Measurements from ENCODE around the gene OR10S1. TPM values are rescaled to one million over a fixed set of nuclear protein-coding genes. Genes with fewer than 3 reads are reported as not detected.

The OR10S1 gene
- total RNA-seq, 1 experiment from 2014 or later: not detected

DNA sequence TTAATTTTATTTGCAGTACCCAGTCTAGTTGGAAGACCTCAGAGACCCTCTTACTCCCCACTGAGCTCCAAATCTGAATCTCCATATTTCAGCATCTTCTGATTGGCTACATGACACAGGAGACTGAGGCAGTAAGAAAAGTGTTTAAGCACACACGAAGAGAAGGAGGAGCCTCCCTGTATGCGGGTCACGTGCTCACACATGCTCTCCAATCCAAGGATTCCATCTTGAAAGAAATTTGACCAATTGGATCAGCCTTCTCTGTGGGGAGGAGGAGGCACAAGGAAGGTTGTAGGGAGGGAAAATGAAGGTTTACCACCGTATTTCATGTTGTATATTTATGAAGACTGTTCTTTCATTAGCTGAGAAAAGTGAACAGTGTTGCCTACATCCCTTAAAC, 35.2 kb downstream of the OR10S1 start:
- Histone ChIP-seq H2BK5ac (ENCODE audit: insufficient read length, low read length) (no peak overlapping the region), H3K9me3 (ENCODE audit: control insufficient read depth, low read depth, low read length) (no peaks in the 10 kb centered on the region), H3K4me1 (ENCODE audit: insufficient read depth, low read length) (no peaks in the 10 kb centered on the region), H4K20me1 (ENCODE audit: control insufficient read depth, insufficient read depth, insufficient read length) (no peaks in the 10 kb centered on the region), H3K4ac (ENCODE audit: low read depth, low read length) (no peak overlapping the region), H3K23ac (ENCODE audit: insufficient read length, low read depth, low read length) (no peak overlapping the region), H3K79me2 (ENCODE audit: insufficient read depth, low read length) (no peaks in the 10 kb centered on the region), H2BK120ac (ENCODE audit: low read depth, low read length, poor library complexity, severe bottlenecking) (no peak overlapping the region), H4K91ac (ENCODE audit: insufficient read length, low read depth, low read length) (no peak overlapping the region), H2BK15ac (ENCODE audit: low read depth, low read length) (no peak overlapping the region), H3K23me2 (ENCODE audit: insufficient read length, low read depth, low read length, poor library complexity, severe bottlenecking) (no peaks in the 10 kb centered on the region), H4K8ac (replicated peaks; ENCODE audit: insufficient read length, low read depth, low read length) (no peak overlapping the region), H4K5ac (ENCODE audit: insufficient read length, low read depth, low read length) (no peak overlapping the region), H2AFZ (ENCODE audit: low read length) (no peak overlapping the region), H3K14ac (ENCODE audit: insufficient read depth, low read length) (no peak overlapping the region), H3K79me1 (ENCODE audit: insufficient read depth, low read depth, low read length, poor library complexity, severe bottlenecking) (no peaks in the 10 kb centered on the region), H2AK5ac (ENCODE audit: insufficient read length, low read length) (no peak overlapping the region), H3T11ph (ENCODE audit: low read length) (no peak overlapping the region), H3K27me3 (ENCODE audit: insufficient read depth, low read length) (no peaks in the 10 kb centered on the region), H3K18ac (ENCODE audit: insufficient read length, low read depth, low read length) (no peak overlapping the region), H2BK20ac (ENCODE audit: low read depth, low read length, poor library complexity, severe bottlenecking) (no peak overlapping the region), H3K56ac (ENCODE audit: insufficient read length, low read depth, low read length) (no peak overlapping the region), H3K27ac (ENCODE audit: insufficient read length, low read depth, low read length) (no peak overlapping the region), H3K4me2 (ENCODE audit: insufficient read depth, insufficient read length, low read length) (no peak overlapping the region), H2BK12ac (ENCODE audit: insufficient read length, low read depth, low read length) (no peak overlapping the region), H3K9ac (ENCODE audit: extremely low read depth, insufficient read length, low read length) (no peak overlapping the region)
- TF ChIP-seq, protein P1, sequence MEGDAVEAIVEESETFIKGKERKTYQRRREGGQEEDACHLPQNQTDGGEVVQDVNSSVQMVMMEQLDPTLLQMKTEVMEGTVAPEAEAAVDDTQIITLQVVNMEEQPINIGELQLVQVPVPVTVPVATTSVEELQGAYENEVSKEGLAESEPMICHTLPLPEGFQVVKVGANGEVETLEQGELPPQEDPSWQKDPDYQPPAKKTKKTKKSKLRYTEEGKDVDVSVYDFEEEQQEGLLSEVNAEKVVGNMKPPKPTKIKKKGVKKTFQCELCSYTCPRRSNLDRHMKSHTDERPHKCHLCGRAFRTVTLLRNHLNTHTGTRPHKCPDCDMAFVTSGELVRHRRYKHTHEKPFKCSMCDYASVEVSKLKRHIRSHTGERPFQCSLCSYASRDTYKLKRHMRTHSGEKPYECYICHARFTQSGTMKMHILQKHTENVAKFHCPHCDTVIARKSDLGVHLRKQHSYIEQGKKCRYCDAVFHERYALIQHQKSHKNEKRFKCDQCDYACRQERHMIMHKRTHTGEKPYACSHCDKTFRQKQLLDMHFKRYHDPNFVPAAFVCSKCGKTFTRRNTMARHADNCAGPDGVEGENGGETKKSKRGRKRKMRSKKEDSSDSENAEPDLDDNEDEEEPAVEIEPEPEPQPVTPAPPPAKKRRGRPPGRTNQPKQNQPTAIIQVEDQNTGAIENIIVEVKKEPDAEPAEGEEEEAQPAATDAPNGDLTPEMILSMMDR (conservative IDR thresholded peaks at IDR 0.05): no peak
- Mint-ChIP-seq H3K9me3 (no peaks in the 10 kb centered on the region), H3K4me1 (no peaks in the 10 kb centered on the region), H3K27ac (no peak overlapping the region), H3K27me3 (ENCODE audit: low read depth) (no peaks in the 10 kb centered on the region; the same call in 1 of the 2 replicates), H3K4me3 (no peak overlapping the region), H3K36me3 (ENCODE audit: insufficient read depth in 1 of 3, low read depth in 3 of 3) (no peaks in the 10 kb centered on the region)
- DNase-seq: no peak
- WGBS (ENCODE audit: extremely low coverage, insufficient read length, low lambda C conversion rate): no CpG with 5 or more reads among the region's 4 CpGs

Measured in H9 (cell line).